Heart left ventricle (tissue), 16 donors: ENCODE measurements around the gene ENTPD7. TPM values are rescaled to one million over a fixed set of nuclear protein-coding genes. Genes with fewer than 3 reads are reported as not detected.

ENCODE experiments used
- ATAC-seq, 4 donors: fragments of 200-7000 bp; cut with Tn5 transposase; one replicate each; pipeline ENCODE4 v1.9.1; 2020 to 2022; ENCODE audit warnings: moderate library complexity in 4 of 4, mild to moderate bottlenecking in 3 of 4, moderate number of reproducible peaks in 1 of 4
- DNase-seq, 5 donors: peaks; one replicate each; pipeline ENCODE4 v3.0.0-alpha.2; 2020
- H3K27ac ChIP-seq, 12 donors: fragments of 200-600 bp; sonication (generic) in 4 of 12; one replicate each; pipeline versions ENCODE4 v1.5.0 to v1.8.0; 2016 to 2022; ENCODE audit warnings: mild to moderate bottlenecking in 2 of 12
- H3K27me3 ChIP-seq, 9 donors: fragments of 200-600 bp; sonication (generic) in 2 of 9; one replicate each; pipeline versions ENCODE4 v1.5.1 to v1.8.0; 2016 to 2022; ENCODE audit warnings: mild to moderate bottlenecking in 3 of 9
- H3K36me3 ChIP-seq, 9 donors: fragments of 200-600 bp; sonication (generic) in 2 of 9; one replicate each; pipeline versions ENCODE4 v1.5.0 to v1.8.0; 2018 to 2022; ENCODE audit warnings: mild to moderate bottlenecking in 2 of 9
- H3K4me1 ChIP-seq, 12 donors: fragments of 200-600 bp; sonication (generic) in 4 of 12; one replicate each; pipeline versions ENCODE4 v1.5.0 to v1.8.0; 2016 to 2022; ENCODE audit warnings: mild to moderate bottlenecking in 3 of 12
- H3K4me3 ChIP-seq, 12 donors: fragments of 200-600 bp; sonication (generic) in 4 of 12; one replicate each; pipeline versions ENCODE4 v1.5.0 to v1.8.0; 2017 to 2022; ENCODE audit warnings: mild to moderate bottlenecking in 9 of 12, moderate library complexity in 4 of 12
- H3K9me3 ChIP-seq, 12 donors: fragments of 200-600 bp; sonication (generic) in 4 of 12; one replicate each; pipeline versions ENCODE4 v1.5.0 to v1.8.0; 2016 to 2022; ENCODE audit warnings: mild to moderate bottlenecking in 1 of 12
- POLR2A ChIP-seq, 2 donors: fragments of 450-650 bp; IDR thresholded peaks; one replicate each; pipeline ENCODE4 v1.6.1; 2017; ENCODE audit warnings: antibody characterized with exemption in 2 of 2, mild to moderate bottlenecking in 2 of 2, moderate library complexity in 2 of 2
- WGBS, 4 donors: extraction: QIAGEN DNeasy Blood & Tissue Kit in 2 of 4; methylation state at CpG; one replicate each; pipeline versions ENCODE4 v1.1.5 to v1.1.7; 2013 to 2018; 5-methylcytosine and 5-hydroxymethylcytosine counted together
- intact Hi-C, 10 donors: fragments of 100-400 bp; cut with DNase I; formaldehyde crosslinking; loops; one replicate each; pipeline versions ENCODE4 v1.11.1 to v1.14.2; 2022
- polyA plus RNA-seq, 2 donors: library from polyadenylated mRNA; stranded (reverse); fragments of 200-250 nt; gene quantifications; one replicate each; pipeline ENCODE4 v1.2.3, GENCODE V29; 2013
- total RNA-seq, 9 donors: library from RNA; depleted of rRNA in 2 of 9; stranded (reverse); fragments of >200 nt in 2 of 9; fragmentation: NEBNext Ultra II Directional in 3 of 9; extraction: Animal tissue kit (Norgen Biotek cat#: 25700) in 3 of 9; gene quantifications; one replicate each; pipeline versions ENCODE4 v1.1.0 to v1.2.4, GENCODE V29; 2016 to 2023
- TF ChIP-seq, protein P1 (sequence below), 12 donors: fragments of 200-600 bp; sonication (generic) in 4 of 12; IDR thresholded peaks; one replicate each; pipeline versions ENCODE4 v1.5.0 to v1.8.0; 2018 to 2022; ENCODE audit warnings: antibody characterized with exemption in 12 of 12, mild to moderate bottlenecking in 5 of 12
- donor health status: ischemic (EF 13 %, LVEDD 7.1; RV severe dilation, severe dysfunction).
- donor health status: healthy with polysubstance abuse.
- donor health status: DM: no; HTN: yes; CAD: no.
- donor health status: DM: no; HTN: no; CAD: no.
- donor health status: ischemic (EF 25% LVEDD 6.9; RV normal size, moderate dysfunction).
- donor health status: ischemic (EF 25% LVEDD 5.7; RV mildly dilated, moderate dysfunction).
- donor health status: healthy.
- donor health status: DM: yes; HTN: yes; CAD: no.
- donor health status: ischemic (EF 35%, LVEDD 5.7; RV mildly dilated, moderate dysfunction).
- donor health status: nonischemic (EF 11% LVEDD 7.7; RV severe dilation, severe dysfunction).
- donor health status: DM: yes; HTN: yes; CAD: no.
- donor health status: PGD.
- donor health status: ischemic (EF 29% LVEDD 5.4; RV normal size, mild dysfunction).
- donor health status: nonischemic (EF 23%, LVEDD 6.1; RV moderate dilation, normal function).

ENTPD7 gene
- total and polyA plus RNA-seq, 11 donors, result 0.23 to 5.6 (median 2.7) TPM

- DNase-seq (no peak), ATAC-seq (no peak)
- H3K4me3 ChIP-seq, result no peak overlapping the region
- TF ChIP-seq, protein P1, sequence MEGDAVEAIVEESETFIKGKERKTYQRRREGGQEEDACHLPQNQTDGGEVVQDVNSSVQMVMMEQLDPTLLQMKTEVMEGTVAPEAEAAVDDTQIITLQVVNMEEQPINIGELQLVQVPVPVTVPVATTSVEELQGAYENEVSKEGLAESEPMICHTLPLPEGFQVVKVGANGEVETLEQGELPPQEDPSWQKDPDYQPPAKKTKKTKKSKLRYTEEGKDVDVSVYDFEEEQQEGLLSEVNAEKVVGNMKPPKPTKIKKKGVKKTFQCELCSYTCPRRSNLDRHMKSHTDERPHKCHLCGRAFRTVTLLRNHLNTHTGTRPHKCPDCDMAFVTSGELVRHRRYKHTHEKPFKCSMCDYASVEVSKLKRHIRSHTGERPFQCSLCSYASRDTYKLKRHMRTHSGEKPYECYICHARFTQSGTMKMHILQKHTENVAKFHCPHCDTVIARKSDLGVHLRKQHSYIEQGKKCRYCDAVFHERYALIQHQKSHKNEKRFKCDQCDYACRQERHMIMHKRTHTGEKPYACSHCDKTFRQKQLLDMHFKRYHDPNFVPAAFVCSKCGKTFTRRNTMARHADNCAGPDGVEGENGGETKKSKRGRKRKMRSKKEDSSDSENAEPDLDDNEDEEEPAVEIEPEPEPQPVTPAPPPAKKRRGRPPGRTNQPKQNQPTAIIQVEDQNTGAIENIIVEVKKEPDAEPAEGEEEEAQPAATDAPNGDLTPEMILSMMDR (IDR thresholded peaks at IDR 0.05), result no peak
- TF ChIP-seq POLR2A (IDR thresholded peaks at IDR 0.05), result no peak
- H3K4me1 ChIP-seq, result no peaks in the 10 kb centered on the region
- H3K27me3 ChIP-seq, result no peaks in the 10 kb centered on the region
- H3K27ac ChIP-seq, result no peak overlapping the region
- H3K36me3 ChIP-seq, result no peaks in the 10 kb centered on the region
- WGBS, 4 donors, result 0 to 69% (median 0%) methylated on average over 1 of the region's 1 CpG
- H3K9me3 ChIP-seq, result peaks cover 0 to 12% (median 0%) of the 10 kb centered on the region in 12 donors
- intact Hi-C loops, result no loop called here
These were observed 10.6 kb upstream of the ENTPD7 start for GRCh38 chr10:99648717-99649116.

DNA sequence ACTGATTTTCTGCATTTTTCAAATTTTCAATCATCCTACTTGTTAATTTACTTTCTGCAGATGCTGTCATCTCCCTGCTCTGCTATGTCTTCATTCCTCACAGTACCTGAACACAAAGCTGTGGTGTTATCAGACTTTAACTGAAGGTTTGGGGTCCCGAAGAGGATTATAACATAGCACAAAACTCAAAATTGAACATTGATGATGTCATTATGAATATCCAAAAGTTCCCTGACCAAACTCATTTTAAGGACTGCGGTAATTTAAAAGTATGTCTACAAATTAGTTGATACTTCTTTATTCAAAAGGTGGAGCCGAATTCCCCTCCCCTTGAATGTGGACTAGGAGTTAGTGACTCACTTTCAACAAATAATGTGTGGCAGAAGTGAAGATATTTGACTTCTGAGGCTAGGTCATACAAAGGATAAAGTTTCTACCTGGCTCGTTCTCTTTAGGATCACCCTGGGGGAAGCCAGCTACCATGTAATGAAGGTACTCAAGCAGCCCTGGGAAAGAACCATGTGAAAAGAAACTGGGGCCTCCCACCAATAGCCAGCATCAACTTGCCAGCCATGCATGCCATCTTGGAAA, 6.4 kb upstream of the ENTPD7 start:
- WGBS, 4 donors, result 93 to 95% (median 94%) methylated on average over 4 of the region's 4 CpGs
- H3K9me3 ChIP-seq, result peaks cover 0 to 6% (median 0%) of the 10 kb centered on the region in 12 donors
- TF ChIP-seq POLR2A (IDR thresholded peaks at IDR 0.05), result no peak
- TF ChIP-seq, protein P1 (IDR thresholded peaks at IDR 0.05), result no peak

DNA sequence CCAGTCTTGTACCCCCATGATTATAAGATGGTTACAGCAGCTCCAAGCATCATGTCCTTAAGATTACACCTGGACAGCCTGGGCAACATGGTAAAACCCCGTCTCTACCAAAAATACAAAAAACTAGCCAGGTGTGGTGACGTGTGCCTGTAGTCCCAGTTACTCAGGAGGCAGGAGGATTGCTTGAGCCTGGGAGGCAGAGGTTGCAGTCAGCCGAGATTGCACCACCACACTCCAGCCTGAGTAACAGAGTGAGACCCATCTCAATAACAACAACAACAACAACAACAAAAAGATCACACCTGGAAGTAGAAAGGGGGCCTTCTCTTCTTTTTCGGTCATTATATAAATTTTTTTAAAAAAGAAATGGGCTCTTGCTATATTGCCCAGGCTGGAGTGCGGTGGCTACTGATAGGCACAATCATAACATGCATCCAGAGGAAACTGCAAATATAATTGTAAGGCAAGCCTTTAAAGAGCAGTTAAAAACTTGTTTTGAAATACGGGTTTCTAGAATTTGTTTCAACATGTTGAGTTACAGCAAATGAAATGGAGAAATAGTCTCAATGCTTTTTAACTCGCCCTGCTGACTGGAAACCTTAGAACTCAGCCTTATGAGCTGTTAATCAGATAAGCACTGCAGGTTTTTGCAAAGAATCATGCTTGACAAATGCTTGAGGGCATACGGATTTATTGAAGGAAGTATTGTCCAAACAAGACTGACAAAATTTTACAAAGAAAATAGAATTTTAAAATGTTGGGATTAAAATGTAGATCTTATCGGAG, 4.7 kb upstream of the ENTPD7 start:
- intact Hi-C loops, result loop anchor here in 4 of 10 donors (5.0 kb wide), 1 partner anchor 32 kb away; the partner anchor contains the start of gene SLC25A28 (in 4 of the 4)
- ATAC-seq (no peak), DNase-seq (no peak)
- Histone ChIP-seq H3K27me3 (no peaks in the 10 kb centered on the region), H3K4me3 (no peak overlapping the region), H3K36me3 (no peaks in the 10 kb centered on the region), H3K9me3 (no peaks in the 10 kb centered on the region), H3K27ac (no peak overlapping the region), H3K4me1 (peaks cover 0 to 17% (median 5%) of the 10 kb centered on the region in 12 donors)
- no peak for TF ChIP-seq POLR2A (IDR thresholded peaks at IDR 0.05)
- TF ChIP-seq, protein P1 (IDR thresholded peaks at IDR 0.05), result no peak
- 89 to 90% (median 90%) methylated on average over 9 of the region's 9 CpGs for WGBS, 4 donors

More for the DNA sequence above, 6.4 kb upstream of the ENTPD7 start:
- intact Hi-C loops, result no loop called here
- ATAC-seq (no peak), DNase-seq (no peak)
- no peaks in the 10 kb centered on the region for H3K27me3 ChIP-seq
- H3K36me3 ChIP-seq, result no peaks in the 10 kb centered on the region
- H3K4me3 ChIP-seq, result no peak overlapping the region
- H3K4me1 ChIP-seq, result peaks cover 0 to 8% (median 0%) of the 10 kb centered on the region in 12 donors
- H3K27ac ChIP-seq, result no peak overlapping the region
